Thoracic aorta (tissue), 2 donors: ENCODE measurements around the gene MEGF9. TPM values are rescaled to one million over a fixed set of nuclear protein-coding genes. Genes with fewer than 3 reads are reported as not detected.

ENCODE experiments used
- ATAC-seq: fragments of 150-250 bp; one replicate; pipeline ENCODE4 v1.8.0; 2017; ENCODE audit warnings: low read depth; ENCODE audit not compliant: insufficient number of reproducible peaks, low FRiP score
- DNase-seq: peaks from one replicate; pipeline ENCODE4 v3.0.0-alpha.2; 2020; ENCODE audit warnings: low spot score
- H3K27ac ChIP-seq, 2 donors: fragments of 200-600 bp; sonication (generic); 1 replicate in 1 of 2; 2 replicates in 1 of 2; pipeline ENCODE4 v1.5.1; 2016; ENCODE audit warnings: mild to moderate bottlenecking in 2 of 2, moderate library complexity in 2 of 2
- H3K27me3 ChIP-seq: fragments of 200-600 bp; sonication (generic); replicated peaks from 2 replicates; pipeline ENCODE4 v1.6.0; 2016; ENCODE audit warnings: mild to moderate bottlenecking; ENCODE audit not compliant: insufficient read depth
- H3K36me3 ChIP-seq: fragments of 200-600 bp; sonication (generic); one replicate; pipeline ENCODE4 v1.5.1; 2016
- H3K4me1 ChIP-seq, 2 donors: fragments of 200-600 bp; sonication (generic); 1 replicate in 1 of 2; 2 replicates in 1 of 2; pipeline versions ENCODE4 v1.5.1 to v1.6.0; 2016; ENCODE audit warnings: low read depth in 2 of 2, mild to moderate bottlenecking in 1 of 2; ENCODE audit not compliant: control insufficient read depth in 1 of 2
- H3K4me3 ChIP-seq: fragments of 200-600 bp; sonication (generic); 2 replicates; pipeline ENCODE4 v1.5.1; 2016; ENCODE audit warnings: mild to moderate bottlenecking
- H3K9me3 ChIP-seq: fragments of 200-600 bp; sonication (generic); 2 replicates; pipeline ENCODE4 v1.5.1; 2016
- total RNA-seq, 2 donors: library from RNA; depleted of rRNA; stranded (reverse); fragments of >200 nt; gene quantifications; one replicate each; pipeline versions ENCODE4 v1.1.0 to v1.2.3, GENCODE V29; 2016
- TF ChIP-seq, protein P1 (sequence below): fragments of 200-600 bp; sonication (generic); IDR thresholded peaks from one replicate; pipeline ENCODE4 v1.5.1; 2019; ENCODE audit warnings: antibody characterized with exemption

MEGF9 gene
- 10 to 100 TPM; 19.2 to 27.3 TPM for total RNA-seq

GRCh38 chr9:120714088-120714845 is at the start of gene MEGF9:
TSS of gene MEGF9 (minus strand) at chr9:120714470. CDS start at chr9:120714358, 112 bp downstream.
- Histone ChIP-seq H3K4me3 (peak within 1 kb of the TSS; percentile 85), H3K27ac (peak within 1 kb of the TSS; percentile 48 to 72), H3K36me3 (no peaks in the 10 kb centered on the region), H3K4me1 (peaks cover 8 to 45% of the 10 kb centered on the region in 2 donors), H3K9me3 (no peaks in the 10 kb centered on the region), H3K27me3 (no peaks in the 10 kb centered on the region)
- ATAC-seq (peak; percentile 96), DNase-seq (peak; percentile 96)
- TF ChIP-seq, protein P1, sequence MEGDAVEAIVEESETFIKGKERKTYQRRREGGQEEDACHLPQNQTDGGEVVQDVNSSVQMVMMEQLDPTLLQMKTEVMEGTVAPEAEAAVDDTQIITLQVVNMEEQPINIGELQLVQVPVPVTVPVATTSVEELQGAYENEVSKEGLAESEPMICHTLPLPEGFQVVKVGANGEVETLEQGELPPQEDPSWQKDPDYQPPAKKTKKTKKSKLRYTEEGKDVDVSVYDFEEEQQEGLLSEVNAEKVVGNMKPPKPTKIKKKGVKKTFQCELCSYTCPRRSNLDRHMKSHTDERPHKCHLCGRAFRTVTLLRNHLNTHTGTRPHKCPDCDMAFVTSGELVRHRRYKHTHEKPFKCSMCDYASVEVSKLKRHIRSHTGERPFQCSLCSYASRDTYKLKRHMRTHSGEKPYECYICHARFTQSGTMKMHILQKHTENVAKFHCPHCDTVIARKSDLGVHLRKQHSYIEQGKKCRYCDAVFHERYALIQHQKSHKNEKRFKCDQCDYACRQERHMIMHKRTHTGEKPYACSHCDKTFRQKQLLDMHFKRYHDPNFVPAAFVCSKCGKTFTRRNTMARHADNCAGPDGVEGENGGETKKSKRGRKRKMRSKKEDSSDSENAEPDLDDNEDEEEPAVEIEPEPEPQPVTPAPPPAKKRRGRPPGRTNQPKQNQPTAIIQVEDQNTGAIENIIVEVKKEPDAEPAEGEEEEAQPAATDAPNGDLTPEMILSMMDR = no peak

DNA sequence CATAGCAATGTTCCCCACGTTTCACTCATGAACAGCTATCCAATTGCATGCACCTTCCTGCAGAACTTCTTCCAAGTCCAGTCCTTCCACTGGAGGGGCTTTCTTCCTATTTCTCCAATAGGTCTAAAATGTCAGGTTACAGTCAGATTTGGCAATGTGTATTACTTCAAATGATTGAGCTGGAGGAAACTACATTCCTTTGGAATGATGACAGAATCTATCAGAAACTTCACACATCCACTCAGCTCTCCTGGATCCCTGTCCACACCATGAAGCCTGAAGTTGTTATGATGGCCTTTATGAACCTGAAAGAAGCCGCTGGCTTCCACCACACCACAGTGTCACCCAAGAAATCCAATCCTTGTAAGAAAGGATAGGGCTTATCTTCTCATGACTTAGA is 46.7 kb upstream of the MEGF9 start:
- no peaks in the 10 kb centered on the region for H3K9me3 ChIP-seq
- H3K4me1 ChIP-seq = peaks cover 4 to 7% of the 10 kb centered on the region in 2 donors
- H3K36me3 ChIP-seq = peaks cover 21% of the 10 kb centered on the region
- no peak overlapping the region for H3K4me3 ChIP-seq
- no peaks in the 10 kb centered on the region for H3K27me3 ChIP-seq
- ATAC-seq = no peak
- DNase-seq = no peak
- H3K27ac ChIP-seq = no peak overlapping the region
- TF ChIP-seq, protein P1 = no peak

GRCh38 chr9:120759755-120760400 is 45.6 kb upstream of the MEGF9 start:
- Histone ChIP-seq H3K36me3 (peaks cover 17% of the 10 kb centered on the region), H3K9me3 (no peaks in the 10 kb centered on the region), H3K27ac (no peak overlapping the region), H3K27me3 (no peaks in the 10 kb centered on the region), H3K4me3 (no peak overlapping the region), H3K4me1 (peaks cover 4 to 7% of the 10 kb centered on the region in 2 donors)
- TF ChIP-seq, protein P1 = no peak
- DNase-seq (no peak), ATAC-seq (no peak)

DNA sequence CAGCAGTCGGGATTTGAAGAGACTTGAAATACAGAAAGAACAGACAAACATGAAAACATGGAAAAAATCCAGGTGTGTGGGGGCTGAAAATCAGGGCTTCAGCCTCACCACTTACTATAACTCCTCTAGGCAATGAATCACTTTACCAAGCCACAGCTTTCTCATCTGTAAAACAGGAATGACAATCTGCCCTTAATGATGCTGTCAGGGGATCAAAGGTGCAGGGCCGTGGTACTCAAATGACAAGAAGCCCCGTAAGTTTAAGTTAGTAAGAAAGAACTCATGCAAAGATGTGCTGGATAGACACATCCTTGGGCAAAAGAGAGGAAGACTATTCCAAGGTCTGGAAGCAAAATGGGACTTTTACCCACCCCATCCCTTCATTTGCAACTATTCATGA is 44.3 kb upstream of the MEGF9 start:
- peaks cover 6% of the 10 kb centered on the region for H3K36me3 ChIP-seq

More for the DNA sequence above, 44.3 kb upstream of the MEGF9 start:
- no peaks in the 10 kb centered on the region for H3K9me3 ChIP-seq
- no peak overlapping the region for H3K27ac ChIP-seq
- TF ChIP-seq, protein P1 = no peak
- DNase-seq (no peak), ATAC-seq (no peak)
- no peaks in the 10 kb centered on the region for H3K27me3 ChIP-seq
- peaks cover 4 to 7% of the 10 kb centered on the region in 2 donors for H3K4me1 ChIP-seq
- H3K4me3 ChIP-seq = no peak overlapping the region
